Naive B cell (primary cell): ENCODE data around the gene CPNE5. TPM values are rescaled to one million over a fixed set of nuclear protein-coding genes. Genes with fewer than 3 reads are reported as not detected.
A peak's percentile ranks its signal among the peaks of the same experiment; 100 is the strongest.
"Not testable (repeated sequence)": the region's sequence is repeated elsewhere in the genome, so short reads cannot be mapped to it uniquely, and the experiment has no call there.

Experiments
- ATAC-seq, 2 donors: fragments of 150-1000 bp; cut with Tn5 transposase; 2 replicates each; pipeline ENCODE4 v1.10.0; 2021; ENCODE audit warnings: low read depth in 2 of 2, mild to moderate bottlenecking in 2 of 2, moderate library complexity in 2 of 2
- DNase-seq: peaks from one replicate; pipeline ENCODE4 v3.0.0; 2022
- H3K27ac Mint-ChIP-seq, 6 donors: one replicate each; pipeline ENCODE4 v1.8.0; 2020 to 2022; ENCODE audit warnings: mild to moderate bottlenecking in 6 of 6, mixed read lengths in 6 of 6, moderate library complexity in 5 of 6, inconsistent platforms in 2 of 6
- H3K27me3 Mint-ChIP-seq, 3 donors: one replicate each; pipeline ENCODE4 v1.8.0; 2021 to 2022; ENCODE audit warnings: mixed read lengths in 3 of 3, mild to moderate bottlenecking in 1 of 3
- H3K36me3 Mint-ChIP-seq, 2 donors: one replicate each; pipeline ENCODE4 v1.8.0; 2020 to 2022; ENCODE audit warnings: mixed read lengths in 2 of 2, inconsistent platforms in 1 of 2, mild to moderate bottlenecking in 1 of 2
- H3K4me1 Mint-ChIP-seq, 3 donors: one replicate each; pipeline ENCODE4 v1.8.0; 2020 to 2022; ENCODE audit warnings: mixed read lengths in 3 of 3, inconsistent platforms in 1 of 3, mild to moderate bottlenecking in 1 of 3, moderate library complexity in 1 of 3
- H3K4me3 Mint-ChIP-seq, 8 donors: one replicate each; pipeline ENCODE4 v1.8.0; 2020 to 2022; ENCODE audit warnings: mild to moderate bottlenecking in 8 of 8, mixed read lengths in 8 of 8, moderate library complexity in 8 of 8, inconsistent platforms in 2 of 8
- H3K9me3 Mint-ChIP-seq, 7 donors: one replicate each; pipeline ENCODE4 v1.8.0; 2020 to 2022; ENCODE audit warnings: mixed read lengths in 7 of 7, mild to moderate bottlenecking in 5 of 7, inconsistent platforms in 2 of 7, moderate library complexity in 1 of 7
- polyA plus RNA-seq, 6 donors: library from polyadenylated mRNA; unstranded; fragments of 300-500 nt; fragmentation: Illumina TruSeq; gene quantifications; one replicate each; pipeline ENCODE4 v1.2.3, GENCODE V29; 2021; ENCODE audit warnings: low read depth in 6 of 6

CPNE5 gene
- polyA plus RNA-seq, 6 donors from 2014 or later, result 56.9 to 105 (median 92.2) TPM

DNA sequence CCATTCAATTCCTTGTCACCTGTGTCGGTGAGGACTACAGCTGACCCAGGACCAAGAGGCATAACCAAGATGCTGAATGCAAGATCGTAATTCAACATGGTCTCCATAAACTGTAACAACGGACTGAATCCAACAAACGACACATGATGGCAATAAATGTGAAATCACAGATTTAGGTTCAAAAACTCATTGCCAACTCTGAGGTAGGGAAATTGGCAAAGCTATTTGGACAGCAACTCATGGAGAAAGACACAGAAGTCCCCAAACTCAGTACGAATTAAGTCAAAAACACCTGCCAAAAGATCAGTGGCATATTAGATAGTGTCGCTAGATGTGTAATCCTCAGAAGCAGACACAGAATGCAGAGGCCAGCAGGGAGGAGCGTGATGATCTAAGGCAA lies 25.0 kb downstream of the CPNE5 start:
- no peak for ATAC-seq
- peaks cover 0 to 2% (median 0%) of the 10 kb centered on the region in 7 donors for H3K9me3 Mint-ChIP-seq
- H3K27ac Mint-ChIP-seq, result no peak overlapping the region
- peaks cover 0 to 6% (median 5%) of the 10 kb centered on the region in 3 donors for H3K27me3 Mint-ChIP-seq
- DNase-seq, result no peak
- no peaks in the 10 kb centered on the region for H3K36me3 Mint-ChIP-seq
- no peak overlapping the region for H3K4me3 Mint-ChIP-seq
- peaks cover 0 to under 1% (median 0%) of the 10 kb centered on the region in 3 donors for H3K4me1 Mint-ChIP-seq

DNA sequence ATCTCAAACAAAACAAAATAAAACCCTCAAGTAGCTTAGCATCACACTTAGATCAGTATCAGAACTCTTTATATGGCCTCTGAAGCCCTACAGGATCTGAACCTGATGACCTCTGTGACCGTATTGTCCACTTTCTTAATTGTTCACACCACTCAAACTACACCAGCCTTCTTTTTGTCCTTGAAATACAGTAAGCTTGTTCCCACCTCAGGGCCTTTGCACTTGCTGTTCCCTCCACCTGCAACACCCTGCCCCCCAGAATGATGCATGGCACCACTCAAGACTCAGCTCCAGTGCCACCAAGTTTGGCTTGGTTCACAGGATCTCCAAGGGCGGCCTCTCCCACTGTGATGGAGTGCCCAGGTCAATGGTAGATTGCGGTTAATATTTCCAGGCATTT lies 25.7 kb downstream of the CPNE5 start:
- Mint-ChIP-seq H3K4me3 (no peak overlapping the region), H3K27me3 (peaks cover 0 to 13% (median 12%) of the 10 kb centered on the region in 3 donors), H3K4me1 (no peaks in the 10 kb centered on the region), H3K36me3 (no peaks in the 10 kb centered on the region), H3K27ac (no peak overlapping the region), H3K9me3 (peaks cover 0 to 2% (median 0%) of the 10 kb centered on the region in 7 donors)
- DNase-seq (no peak), ATAC-seq (no peak)

DNA sequence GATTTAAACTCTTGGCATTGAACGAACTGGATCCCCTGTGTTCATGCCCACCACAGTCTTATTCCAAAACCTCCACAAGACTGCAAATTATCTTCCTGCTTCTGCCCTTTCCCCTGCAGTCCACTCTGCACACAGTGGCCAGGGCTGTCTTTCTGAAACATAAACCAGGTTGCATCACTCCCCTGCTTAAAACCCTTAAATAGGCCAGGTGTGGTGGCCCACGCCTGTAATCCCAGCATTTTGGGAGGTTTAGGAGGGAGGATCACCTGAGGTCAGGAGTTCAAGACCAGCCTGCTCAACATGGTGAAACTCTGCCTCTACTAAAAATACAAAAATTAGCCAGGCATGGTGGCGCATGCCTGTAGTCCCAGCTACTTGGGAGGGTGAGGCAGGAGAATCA lies 26.2 kb downstream of the CPNE5 start:
- not testable (repeated sequence) for H3K27ac Mint-ChIP-seq, ATAC-seq

DNA sequence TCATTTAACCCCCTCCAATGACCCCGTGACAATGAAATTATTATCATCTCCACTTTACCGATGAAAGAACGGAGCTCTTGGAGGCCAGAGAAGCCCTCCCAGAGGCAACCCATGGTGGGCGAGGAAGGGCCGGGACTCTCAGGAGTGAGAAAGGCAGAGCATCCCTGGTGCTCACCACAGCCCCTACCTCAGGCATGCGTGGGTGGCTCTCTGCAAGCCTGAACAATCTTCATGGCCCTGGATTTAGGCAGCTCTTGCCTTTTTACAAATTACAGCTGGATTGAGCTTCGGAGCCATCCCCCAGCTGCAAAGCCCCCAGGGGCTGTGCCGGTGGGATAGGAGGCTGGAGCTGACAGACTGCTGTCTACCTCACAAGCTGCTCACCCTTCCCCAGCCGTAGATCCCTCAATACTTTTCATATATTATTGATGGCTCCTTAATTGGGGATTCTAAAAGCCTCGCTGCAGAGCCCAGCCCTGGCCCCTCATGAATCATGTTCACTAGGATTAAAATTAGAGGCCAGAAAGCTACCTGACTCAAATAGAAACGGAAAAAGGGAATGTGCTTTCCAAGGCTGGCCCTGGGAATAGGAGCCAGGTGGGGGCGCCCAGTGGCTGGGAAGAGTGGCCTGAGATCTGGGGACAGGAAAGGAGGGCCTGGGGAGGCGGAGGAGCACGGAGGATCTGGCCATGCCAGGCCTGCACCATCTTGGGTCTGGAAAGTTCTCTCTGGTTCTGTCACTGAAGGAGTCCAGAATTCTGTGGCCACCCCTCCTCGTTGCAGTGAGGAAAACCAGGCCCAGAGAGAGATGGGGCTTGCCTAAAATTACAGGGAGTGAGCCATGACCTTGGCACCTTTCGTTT lies 29.1 kb downstream of the CPNE5 start:
- no peak overlapping the region for H3K27ac Mint-ChIP-seq

More for the DNA sequence above, 26.2 kb downstream of the CPNE5 start:
- H3K36me3 Mint-ChIP-seq, DNase-seq, H3K4me1 Mint-ChIP-seq, H3K4me3 Mint-ChIP-seq, H3K9me3 Mint-ChIP-seq: not testable (repeated sequence)
- peaks cover 0 to 17% (median 16%) of the 10 kb centered on the region in 3 donors for H3K27me3 Mint-ChIP-seq

DNA sequence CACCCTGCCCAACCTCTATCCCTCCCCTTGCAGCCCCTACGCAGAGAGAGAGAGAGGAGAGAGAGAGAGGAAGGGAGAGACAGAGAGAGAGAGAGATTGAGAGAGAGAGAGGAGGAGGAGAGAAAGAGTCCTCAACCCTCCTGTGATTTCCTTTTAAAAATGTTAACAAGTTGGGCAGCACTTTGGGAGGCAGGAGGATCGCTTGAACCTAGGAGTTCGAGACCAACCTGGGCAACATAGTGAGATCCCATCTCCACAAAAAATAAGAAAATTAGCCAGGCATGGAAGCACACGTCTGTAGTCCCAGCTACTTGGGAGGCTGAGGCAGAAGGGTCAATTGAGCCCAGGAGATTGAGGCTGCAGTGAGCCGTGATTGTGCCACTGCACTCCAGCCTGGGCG lies 30.1 kb downstream of the CPNE5 start:
- Mint-ChIP-seq H3K4me3 (no peak overlapping the region), H3K4me1 (no peaks in the 10 kb centered on the region), H3K9me3 (peaks cover 0 to 2% (median 0%) of the 10 kb centered on the region in 7 donors), H3K27me3 (peaks cover 4 to 41% (median 38%) of the 10 kb centered on the region in 3 donors), H3K27ac (no peak overlapping the region), H3K36me3 (no peaks in the 10 kb centered on the region)
- ATAC-seq, result no peak
- DNase-seq, result no peak

More for the DNA sequence above, 29.1 kb downstream of the CPNE5 start:
- H3K9me3 Mint-ChIP-seq, result peaks cover 0 to 2% (median 0%) of the 10 kb centered on the region in 7 donors
- H3K4me1 Mint-ChIP-seq, result no peaks in the 10 kb centered on the region
- H3K36me3 Mint-ChIP-seq, result no peaks in the 10 kb centered on the region
- peaks cover 0 to 32% (median 28%) of the 10 kb centered on the region in 3 donors for H3K27me3 Mint-ChIP-seq
- ATAC-seq (no peak), DNase-seq (no peak)
- H3K4me3 Mint-ChIP-seq, result no peak overlapping the region

DNA sequence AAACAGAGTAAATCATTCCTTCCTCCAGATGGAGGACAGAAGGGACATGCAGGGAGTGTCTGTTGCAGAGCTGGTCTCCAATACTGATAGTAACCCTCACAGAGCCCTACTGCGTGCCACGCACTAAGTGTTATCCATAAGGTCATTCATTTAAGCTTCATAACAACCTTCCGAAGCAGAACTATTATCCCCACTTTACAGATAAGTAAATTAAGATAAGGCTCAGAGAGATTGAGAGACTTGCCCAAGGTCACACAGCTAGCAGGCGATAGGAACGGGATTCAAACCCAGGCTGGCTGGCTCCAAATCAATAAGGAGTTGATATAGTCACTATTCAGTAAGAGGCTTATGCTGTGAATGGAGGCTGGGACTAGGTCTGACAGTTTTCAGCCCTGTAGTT lies 30.6 kb downstream of the CPNE5 start:
- Mint-ChIP-seq H3K4me3 (no peak overlapping the region), H3K27me3 (peaks cover 4 to 41% (median 38%) of the 10 kb centered on the region in 3 donors), H3K4me1 (no peaks in the 10 kb centered on the region), H3K36me3 (no peaks in the 10 kb centered on the region), H3K9me3 (no peaks in the 10 kb centered on the region), H3K27ac (no peak overlapping the region)
- DNase-seq, result no peak
- no peak for ATAC-seq

DNA sequence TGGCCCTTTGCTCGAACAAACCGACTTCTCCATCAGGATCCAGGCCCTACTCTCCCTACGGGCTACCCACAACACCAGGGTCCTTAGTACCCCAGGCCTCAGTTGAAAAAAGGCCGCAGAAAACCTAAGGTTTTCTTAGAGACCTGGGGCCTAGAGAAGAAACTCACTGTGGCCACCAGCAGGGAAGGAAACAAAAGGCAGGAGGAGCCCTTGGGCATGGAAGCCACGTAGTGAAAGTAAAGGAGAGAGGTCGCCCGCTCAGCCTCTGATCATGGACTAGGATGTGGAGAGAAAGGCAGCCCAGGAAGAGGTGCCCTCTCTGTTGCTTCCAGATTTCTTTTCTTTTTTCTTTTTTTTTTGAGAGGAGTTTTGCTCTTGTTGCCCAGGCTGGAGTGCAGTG lies 31.5 kb downstream of the CPNE5 start:
- ATAC-seq, result no peak
- H3K36me3 Mint-ChIP-seq, result no peaks in the 10 kb centered on the region
- no peak for DNase-seq
- no peaks in the 10 kb centered on the region for H3K4me1 Mint-ChIP-seq
- no peaks in the 10 kb centered on the region for H3K9me3 Mint-ChIP-seq
- peaks cover 4 to 41% (median 38%) of the 10 kb centered on the region in 3 donors for H3K27me3 Mint-ChIP-seq
- H3K4me3 Mint-ChIP-seq, result no peak overlapping the region
- H3K27ac Mint-ChIP-seq, result no peak overlapping the region

DNA sequence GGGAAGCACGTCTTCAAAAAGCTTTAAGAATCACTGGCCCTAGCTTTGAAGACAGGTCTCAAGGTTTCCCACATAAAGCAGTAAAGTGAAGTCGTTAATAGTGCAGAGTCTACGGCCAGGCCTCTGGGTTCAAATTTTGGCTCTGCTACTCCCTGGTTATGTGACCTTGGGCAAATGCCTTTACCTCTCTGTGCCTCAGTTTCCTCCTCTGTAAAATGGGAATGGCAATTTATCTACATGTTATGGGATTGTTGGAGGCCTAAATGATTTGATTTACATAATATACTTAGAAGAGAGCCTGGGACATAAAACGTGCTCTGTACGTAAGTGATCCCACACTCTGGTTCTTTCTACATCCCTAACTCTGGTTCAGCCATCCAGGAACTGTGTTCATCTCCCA lies 32.1 kb downstream of the CPNE5 start:
- no peak for DNase-seq
- no peak for ATAC-seq
- H3K36me3 Mint-ChIP-seq, result no peaks in the 10 kb centered on the region
- peaks cover 4 to 41% (median 38%) of the 10 kb centered on the region in 3 donors for H3K27me3 Mint-ChIP-seq
- H3K4me1 Mint-ChIP-seq, result no peaks in the 10 kb centered on the region
- H3K9me3 Mint-ChIP-seq, result no peaks in the 10 kb centered on the region
- no peak overlapping the region for H3K4me3 Mint-ChIP-seq
- no peak overlapping the region for H3K27ac Mint-ChIP-seq

DNA sequence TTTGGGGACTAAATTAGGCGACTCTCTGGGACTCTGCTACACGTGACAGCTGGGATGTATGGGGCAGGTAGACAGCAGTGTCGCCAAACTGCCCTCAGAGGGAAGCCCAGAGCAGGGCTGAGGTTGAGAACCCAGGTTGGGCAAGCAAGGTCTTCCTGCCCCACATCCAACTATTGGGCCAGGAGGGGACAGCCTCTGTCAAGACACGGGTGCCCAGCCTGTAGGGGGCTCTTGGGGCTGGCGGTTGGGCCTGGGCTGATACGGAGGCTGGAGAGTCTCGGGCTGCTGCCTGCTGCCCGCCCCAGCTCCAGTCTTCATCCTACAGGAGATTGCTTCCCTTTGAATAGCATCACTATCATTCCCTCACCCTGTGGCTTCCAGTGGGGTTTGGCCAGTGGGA lies 33.3 kb downstream of the CPNE5 start:
- no peaks in the 10 kb centered on the region for H3K36me3 Mint-ChIP-seq
- no peaks in the 10 kb centered on the region for H3K4me1 Mint-ChIP-seq
- H3K9me3 Mint-ChIP-seq, result no peaks in the 10 kb centered on the region
- ATAC-seq (no peak), DNase-seq (no peak)
- peak overlapping the region in 1 of 8 donors; percentile 22 for H3K4me3 Mint-ChIP-seq
- H3K27me3 Mint-ChIP-seq, result peaks cover 4 to 41% (median 38%) of the 10 kb centered on the region in 3 donors
- H3K27ac Mint-ChIP-seq, result no peak overlapping the region

DNA sequence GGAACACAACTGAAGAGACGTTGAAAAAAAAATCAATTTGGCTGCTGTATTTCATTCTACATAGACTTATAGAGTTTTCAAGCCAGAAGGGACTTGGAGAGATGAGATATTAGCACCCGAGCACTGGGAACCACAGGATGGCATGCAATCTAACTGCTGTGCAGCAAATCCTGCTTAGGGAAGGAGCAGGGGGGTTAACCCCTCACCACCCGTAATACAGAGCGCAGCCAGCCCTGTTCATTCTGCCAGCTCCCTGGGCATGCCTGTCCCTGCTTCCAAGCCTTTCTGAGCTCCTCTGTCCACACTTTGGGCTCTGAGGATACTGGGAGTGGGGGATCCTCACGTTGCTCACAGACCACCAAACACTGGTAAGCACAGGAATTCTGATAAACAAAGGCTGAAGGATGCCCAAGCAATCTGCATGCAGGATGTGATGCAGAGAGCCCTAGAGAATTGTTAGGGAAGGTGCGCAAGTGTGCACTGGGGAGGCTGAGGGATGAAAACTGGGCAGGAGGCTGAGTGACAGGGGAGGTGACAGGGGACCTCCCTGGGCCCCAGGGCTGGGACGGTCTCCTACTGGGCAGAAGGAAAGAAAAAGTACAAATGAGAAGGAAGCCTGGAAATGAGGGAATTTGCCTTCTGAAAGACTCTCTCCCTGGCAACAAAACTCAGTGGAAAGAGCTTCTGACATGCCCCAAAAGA lies 34.0 kb downstream of the CPNE5 start:
- H3K4me3 Mint-ChIP-seq, result peak overlapping the region in 1 of 8 donors; percentile 74
- DNase-seq (no peak), ATAC-seq (no peak)
- H3K27ac Mint-ChIP-seq, result peak overlapping the region in 1 of 6 donors; percentile 37
- H3K4me1 Mint-ChIP-seq, result no peaks in the 10 kb centered on the region
- peaks cover 7 to 41% (median 38%) of the 10 kb centered on the region in 3 donors for H3K27me3 Mint-ChIP-seq
- H3K9me3 Mint-ChIP-seq, result no peaks in the 10 kb centered on the region
- no peaks in the 10 kb centered on the region for H3K36me3 Mint-ChIP-seq

DNA sequence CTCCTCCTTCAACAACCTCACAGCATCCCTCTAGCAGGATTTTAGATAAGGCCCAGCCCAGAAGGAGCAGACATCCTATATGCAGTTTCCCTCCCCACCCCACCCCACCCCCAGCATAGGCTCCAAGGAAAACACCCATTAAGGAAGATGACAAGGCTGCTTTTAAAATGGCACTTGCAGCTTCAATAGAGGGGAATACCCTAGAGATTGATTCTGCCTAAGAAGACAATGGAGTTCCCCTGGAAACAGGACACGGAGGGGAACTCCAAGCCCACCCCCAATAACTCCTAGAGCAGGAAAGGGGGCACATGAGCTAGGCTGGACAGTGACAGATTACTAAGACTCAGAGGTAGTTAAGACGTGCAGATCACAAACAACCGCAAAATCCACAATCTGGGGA lies 34.7 kb downstream of the CPNE5 start:
- no peak overlapping the region for H3K4me3 Mint-ChIP-seq
- H3K27ac Mint-ChIP-seq, result peak overlapping the region in 1 of 6 donors; percentile 10
- no peaks in the 10 kb centered on the region for H3K9me3 Mint-ChIP-seq
- no peaks in the 10 kb centered on the region for H3K4me1 Mint-ChIP-seq
- DNase-seq, result no peak
- peaks cover 7 to 41% (median 38%) of the 10 kb centered on the region in 3 donors for H3K27me3 Mint-ChIP-seq
- H3K36me3 Mint-ChIP-seq, result no peaks in the 10 kb centered on the region
- ATAC-seq, result no peak

DNA sequence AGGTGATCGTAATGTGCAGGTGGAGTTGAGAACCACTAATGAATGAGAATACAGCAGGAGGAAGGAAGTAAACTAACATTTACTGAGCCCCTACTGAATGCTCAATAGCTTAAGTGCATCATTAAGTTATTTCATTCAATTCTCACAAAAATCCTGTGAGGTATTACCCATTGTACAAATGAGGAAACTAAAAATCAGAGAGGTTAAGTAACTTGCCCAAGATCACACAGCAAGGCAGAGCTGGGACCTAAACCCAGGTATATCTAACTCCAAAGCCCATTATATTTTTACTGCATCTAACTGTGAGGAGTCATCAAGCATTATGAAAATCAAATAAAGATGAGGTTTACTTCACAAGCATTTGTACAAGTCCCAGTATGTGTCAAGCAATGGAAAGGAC lies 35.3 kb downstream of the CPNE5 start:
- Mint-ChIP-seq H3K4me3 (no peak overlapping the region), H3K27ac (no peak overlapping the region), H3K27me3 (peaks cover 7 to 41% (median 31%) of the 10 kb centered on the region in 3 donors), H3K36me3 (no peaks in the 10 kb centered on the region), H3K9me3 (no peaks in the 10 kb centered on the region), H3K4me1 (no peaks in the 10 kb centered on the region)
- DNase-seq (no peak), ATAC-seq (no peak)

DNA sequence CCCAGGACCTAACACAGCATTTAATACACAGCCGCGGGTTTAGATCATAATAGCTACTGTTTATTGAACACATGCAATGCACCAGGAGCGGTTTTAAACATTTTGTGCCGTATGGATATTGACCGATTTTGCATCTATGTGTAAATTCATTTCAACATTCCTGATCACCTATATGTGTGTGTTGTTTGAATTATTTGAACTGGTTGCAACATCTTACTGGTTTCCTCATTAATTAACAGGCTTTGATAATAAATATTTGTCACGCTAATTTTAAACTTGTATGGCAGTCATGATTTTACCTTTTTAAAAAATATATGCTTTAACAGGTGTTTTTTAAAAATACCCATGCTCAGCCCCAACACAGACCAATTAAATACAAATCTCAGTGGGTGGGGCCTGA lies 35.8 kb downstream of the CPNE5 start:
- Mint-ChIP-seq H3K9me3 (no peaks in the 10 kb centered on the region), H3K4me1 (no peaks in the 10 kb centered on the region), H3K4me3 (no peak overlapping the region), H3K27me3 (peaks cover 7 to 38% (median 27%) of the 10 kb centered on the region in 3 donors), H3K36me3 (no peaks in the 10 kb centered on the region), H3K27ac (no peak overlapping the region)
- ATAC-seq (no peak), DNase-seq (no peak)
